Measurements from ENCODE around the gene PTPRG.

PTPRG gene

DNA sequence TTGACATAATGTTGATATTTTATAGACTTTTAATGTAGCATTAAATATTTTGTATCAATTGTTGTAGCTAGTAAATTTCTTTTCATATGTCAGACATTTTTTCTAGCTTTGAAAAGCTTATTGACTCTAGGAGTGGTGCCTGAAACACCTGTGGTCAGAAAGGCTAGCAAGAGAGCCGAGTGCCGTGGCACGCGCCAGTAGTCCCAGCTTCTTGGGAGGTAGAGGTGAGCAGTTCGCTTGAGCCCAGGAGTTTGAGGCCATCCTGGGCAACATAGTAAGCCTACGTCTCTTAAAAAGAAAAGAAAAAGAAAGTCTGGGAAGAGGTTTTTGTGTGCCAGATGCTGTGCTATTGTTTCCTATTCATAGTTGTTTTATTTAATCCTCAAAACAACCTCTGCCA is 613.8 kb downstream of the PTPRG start:
- H3F3A ChIP-seq (ENCODE audit: control insufficient read depth, insufficient read depth): no peaks in the 10 kb centered on the region
- no peaks in the 10 kb centered on the region for H3K4me1 ChIP-seq (ENCODE audit: control insufficient read depth, low read length)
- no peak overlapping the region for H3K4me3 ChIP-seq (ENCODE audit: low read length)
- TF ChIP-seq CTCF (IDR thresholded peaks at IDR 0.05; ENCODE audit: low read depth, low read length, poor library complexity, severe bottlenecking): no peak
- TF ChIP-seq EZH2phosphoT487 (IDR thresholded peaks at IDR 0.05; ENCODE audit: borderline replicate concordance, low read length): no peak
- no peak overlapping the region for H3K4me2 ChIP-seq (ENCODE audit: low read length)
- H3K9me3 ChIP-seq (ENCODE audit: control insufficient read depth, insufficient read depth, low read length): no peaks in the 10 kb centered on the region
- H3K79me2 ChIP-seq (ENCODE audit: control insufficient read depth, low read length): no peaks in the 10 kb centered on the region
- no peaks in the 10 kb centered on the region for H3K9me2 ChIP-seq (replicated peaks; ENCODE audit: control insufficient read depth, low read length)
- no peak overlapping the region for H3K27ac ChIP-seq (ENCODE audit: low read depth, low read length)
- H4K20me1 ChIP-seq (ENCODE audit: control insufficient read depth, insufficient read depth, low read depth, low read length): no peaks in the 10 kb centered on the region
- H3K36me3 ChIP-seq (ENCODE audit: control insufficient read depth, low read length): no peaks in the 10 kb centered on the region
- no peaks in the 10 kb centered on the region for H3K27me3 ChIP-seq (ENCODE audit: control insufficient read depth, low read length)

- Histone ChIP-seq H3K4me3 (ENCODE audit: low read length) (no peak overlapping the region), H3K4me1 (ENCODE audit: control insufficient read depth, low read length) (no peaks in the 10 kb centered on the region)
- no peak for TF ChIP-seq CTCF (IDR thresholded peaks at IDR 0.05; ENCODE audit: low read depth, low read length, poor library complexity, severe bottlenecking)
- TF ChIP-seq EZH2phosphoT487 (IDR thresholded peaks at IDR 0.05; ENCODE audit: borderline replicate concordance, low read length): no peak
These were observed 616.7 kb downstream of the PTPRG start for GRCh38 chr3:62178032-62178431.

GRCh38 chr3:62178739-62179600 is 617.6 kb downstream of the PTPRG start:
- Histone ChIP-seq H4K20me1 (ENCODE audit: control insufficient read depth, insufficient read depth, low read depth, low read length) (no peaks in the 10 kb centered on the region), H3K9me3 (ENCODE audit: control insufficient read depth, insufficient read depth, low read length) (no peaks in the 10 kb centered on the region), H3K36me3 (ENCODE audit: control insufficient read depth, low read length) (no peaks in the 10 kb centered on the region), H3K9me2 (replicated peaks; ENCODE audit: control insufficient read depth, low read length) (no peaks in the 10 kb centered on the region), H3K79me2 (ENCODE audit: control insufficient read depth, low read length) (no peaks in the 10 kb centered on the region), H3F3A (ENCODE audit: control insufficient read depth, insufficient read depth) (no peaks in the 10 kb centered on the region), H3K4me3 (ENCODE audit: low read length) (no peak overlapping the region), H3K27me3 (ENCODE audit: control insufficient read depth, low read length) (no peaks in the 10 kb centered on the region), H3K27ac (ENCODE audit: low read depth, low read length) (no peak overlapping the region), H3K4me2 (ENCODE audit: low read length) (no peak overlapping the region), H3K4me1 (ENCODE audit: control insufficient read depth, low read length) (no peaks in the 10 kb centered on the region)
- no peak for TF ChIP-seq CTCF (IDR thresholded peaks at IDR 0.05; ENCODE audit: low read depth, low read length, poor library complexity, severe bottlenecking)
- no peak for TF ChIP-seq EZH2phosphoT487 (IDR thresholded peaks at IDR 0.05; ENCODE audit: borderline replicate concordance, low read length)

More at GRCh38 chr3:62178032-62178431, 616.7 kb downstream of the PTPRG start:
- no peak overlapping the region for H3K27ac ChIP-seq (ENCODE audit: low read depth, low read length)
- H3K9me3 ChIP-seq (ENCODE audit: control insufficient read depth, insufficient read depth, low read length): no peaks in the 10 kb centered on the region
- no peaks in the 10 kb centered on the region for H3K9me2 ChIP-seq (replicated peaks; ENCODE audit: control insufficient read depth, low read length)
- no peaks in the 10 kb centered on the region for H3K27me3 ChIP-seq (ENCODE audit: control insufficient read depth, low read length)
- no peaks in the 10 kb centered on the region for H3F3A ChIP-seq (ENCODE audit: control insufficient read depth, insufficient read depth)
- H3K36me3 ChIP-seq (ENCODE audit: control insufficient read depth, low read length): no peaks in the 10 kb centered on the region
- no peaks in the 10 kb centered on the region for H3K79me2 ChIP-seq (ENCODE audit: control insufficient read depth, low read length)
- no peak overlapping the region for H3K4me2 ChIP-seq (ENCODE audit: low read length)
- no peaks in the 10 kb centered on the region for H4K20me1 ChIP-seq (ENCODE audit: control insufficient read depth, insufficient read depth, low read depth, low read length)

All from DOHH2 (cell line).